HG02571 (cell line): ENCODE results near the gene ZPBP.
A peak's percentile ranks its signal among the peaks of the same experiment; 100 is the strongest.

Experiments used
- ATAC-seq: cut with Tn5 transposase; IDR thresholded peaks from one replicate; pipeline ENCODE4 v1.9.1; 2021; ENCODE audit warnings: mild to moderate bottlenecking, moderate library complexity; ENCODE audit not compliant: unreplicated experiment

ZPBP gene, protein sequence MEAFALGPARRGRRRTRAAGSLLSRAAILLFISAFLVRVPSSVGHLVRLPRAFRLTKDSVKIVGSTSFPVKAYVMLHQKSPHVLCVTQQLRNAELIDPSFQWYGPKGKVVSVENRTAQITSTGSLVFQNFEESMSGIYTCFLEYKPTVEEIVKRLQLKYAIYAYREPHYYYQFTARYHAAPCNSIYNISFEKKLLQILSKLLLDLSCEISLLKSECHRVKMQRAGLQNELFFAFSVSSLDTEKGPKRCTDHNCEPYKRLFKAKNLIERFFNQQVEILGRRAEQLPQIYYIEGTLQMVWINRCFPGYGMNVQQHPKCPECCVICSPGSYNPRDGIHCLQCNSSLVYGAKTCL

GRCh38 chr7:50092579-50093491 lies at the start of gene ZPBP:
TSS of gene ZPBP (minus strand) at chr7:50093246. CDS start at chr7:50093194, 52 bp downstream.
- peak; percentile 83 for ATAC-seq

- no peak for ATAC-seq
Measured at GRCh38 chr7:50142425-50143017, 49.5 kb upstream of the ZPBP start.

GRCh38 chr7:50141854-50142253 lies 48.8 kb upstream of the ZPBP start:
- no peak for ATAC-seq

DNA sequence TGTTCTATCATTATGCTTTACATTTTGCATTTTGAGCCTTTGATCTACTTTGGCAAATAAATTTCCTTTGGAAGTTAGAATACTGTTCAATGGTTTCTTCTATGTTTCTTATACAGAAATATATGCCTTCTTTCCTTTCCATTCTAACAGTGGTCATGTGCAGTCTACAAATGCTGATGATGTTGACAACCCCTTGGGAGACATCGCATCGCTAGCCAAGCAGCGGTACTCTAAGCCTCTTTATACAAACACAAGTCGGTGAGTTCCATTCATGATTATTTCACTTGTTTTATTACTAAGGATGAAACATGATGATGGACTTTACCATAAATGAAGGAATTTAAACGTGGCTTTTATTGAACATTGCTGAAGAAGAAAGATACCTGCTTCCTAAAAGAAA lies 48.1 kb upstream of the ZPBP start:
- ATAC-seq = no peak

DNA sequence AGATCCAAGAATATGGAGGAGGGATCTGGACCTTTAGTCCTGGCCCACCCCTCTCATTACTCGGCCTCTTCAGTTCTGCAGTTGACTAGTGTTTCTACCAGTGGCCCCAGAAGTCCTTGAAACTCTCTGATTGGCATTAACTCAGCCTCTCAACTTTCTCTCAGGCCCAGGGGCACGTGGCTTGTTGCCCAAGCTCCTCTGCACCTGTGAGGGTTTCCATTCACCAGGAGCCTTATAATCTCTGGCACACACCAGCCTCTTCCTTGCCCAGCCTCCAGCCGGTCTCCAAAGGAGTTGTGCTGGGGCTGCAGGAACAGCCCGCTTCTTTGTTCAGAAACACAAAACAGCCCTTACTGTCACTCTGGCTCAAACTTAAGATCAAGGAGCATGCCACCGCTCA lies 47.6 kb upstream of the ZPBP start:
- no peak for ATAC-seq

DNA sequence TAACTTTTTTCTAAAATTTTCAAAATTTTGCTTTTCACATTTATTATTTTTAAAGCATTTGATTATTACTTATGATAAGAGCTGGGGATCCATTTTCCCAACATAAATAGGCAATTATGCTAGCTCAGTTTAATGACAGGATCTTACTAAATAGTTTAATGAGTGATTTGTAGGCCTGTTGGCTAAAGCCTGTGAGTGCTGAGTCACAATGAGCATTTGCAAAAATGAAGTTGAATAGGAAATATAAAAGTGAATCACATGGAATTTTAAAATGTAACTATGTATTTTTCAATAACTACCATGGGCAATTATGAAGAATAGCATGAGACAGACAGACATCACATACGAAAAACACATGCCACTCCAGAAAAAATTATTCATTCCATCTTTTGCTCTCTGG lies 45.1 kb upstream of the ZPBP start:
- ATAC-seq = no peak

GRCh38 chr7:50125766-50126165 lies 32.7 kb upstream of the ZPBP start:
- ATAC-seq = no peak

DNA sequence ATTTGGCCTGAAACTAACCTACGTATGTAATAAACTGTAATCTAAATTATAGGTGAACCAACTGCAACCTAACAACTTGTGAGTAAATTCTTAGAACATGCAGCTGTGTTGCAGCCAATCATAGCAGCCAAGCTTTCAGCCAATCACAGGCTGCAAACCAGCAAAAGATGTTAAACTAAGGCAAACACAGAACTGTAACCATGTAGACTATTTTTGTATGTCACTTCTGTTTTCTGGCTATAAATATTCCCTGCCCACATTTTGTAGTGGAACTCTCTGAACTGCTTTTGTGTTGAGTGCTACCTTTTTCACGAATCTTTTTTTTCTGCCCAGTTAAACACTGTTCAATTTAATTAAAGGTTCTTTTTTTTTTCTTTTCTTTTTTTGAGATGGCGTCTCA lies 28.2 kb upstream of the ZPBP start:
- ATAC-seq = peak; percentile 75

GRCh38 chr7:50119815-50120637 lies 27.0 kb upstream of the ZPBP start:
- peak; percentile 58 for ATAC-seq

GRCh38 chr7:50112250-50112649 lies 19.2 kb upstream of the ZPBP start:
- ATAC-seq = no peak

DNA sequence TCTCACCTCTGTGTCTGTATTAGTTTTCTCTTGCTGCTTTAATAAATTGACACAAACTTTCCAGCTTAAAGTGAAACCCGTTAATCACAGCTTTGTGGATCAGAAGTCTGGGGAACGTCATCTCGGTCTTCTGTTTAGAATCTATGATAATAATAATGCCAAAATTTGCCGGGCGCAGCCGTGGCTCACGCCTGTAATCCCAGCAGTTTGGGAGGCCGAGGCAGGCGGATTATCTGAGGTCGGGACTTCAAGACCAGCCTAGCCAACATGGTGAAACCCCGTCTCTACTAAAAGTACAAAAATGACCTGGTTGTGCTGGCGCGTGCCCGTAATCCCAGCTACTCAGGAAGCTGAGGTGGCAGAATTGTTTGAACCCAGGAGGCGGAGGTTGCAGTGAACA lies 8.8 kb upstream of the ZPBP start:
- ATAC-seq = no peak

GRCh38 chr7:50095634-50096033 lies 2.6 kb upstream of the ZPBP start:
- no peak for ATAC-seq

DNA sequence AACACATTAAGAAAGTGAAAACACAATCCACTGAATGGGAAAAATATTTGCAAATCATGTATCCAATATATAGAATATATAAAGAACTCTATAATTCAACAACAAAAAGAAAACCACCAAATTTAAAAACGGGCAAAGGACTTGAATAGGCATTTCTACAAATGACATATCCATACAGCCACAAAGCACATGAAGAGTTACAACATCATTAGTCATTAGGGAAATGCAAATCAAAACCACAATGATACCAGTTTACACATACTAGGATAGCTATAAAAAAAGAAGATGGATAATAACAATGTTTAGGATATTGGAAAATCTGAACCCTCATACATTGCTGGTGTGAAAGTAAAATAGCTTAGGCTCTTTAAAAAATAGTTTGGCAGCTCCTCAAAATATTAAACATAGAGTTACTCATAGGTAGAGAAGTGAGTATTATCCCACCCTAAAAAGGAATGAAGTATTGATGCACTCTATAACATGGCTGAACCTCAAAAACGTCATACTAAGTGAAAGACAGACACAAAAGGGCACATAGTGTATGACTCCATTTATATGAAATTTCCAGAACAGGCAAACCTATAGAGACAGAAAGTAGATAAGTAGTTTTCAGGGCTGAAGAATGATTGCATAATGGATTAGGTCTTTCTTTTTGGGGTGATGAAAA lies 4.5 kb downstream of the ZPBP start:
- no peak for ATAC-seq

- no peak for ATAC-seq
Measured at GRCh38 chr7:50085344-50085743, 7.7 kb downstream of the ZPBP start.

GRCh38 chr7:50073093-50073492 lies 20.0 kb downstream of the ZPBP start:
- no peak for ATAC-seq

- no peak for ATAC-seq
Measured at GRCh38 chr7:50069613-50070012, 23.4 kb downstream of the ZPBP start.

DNA sequence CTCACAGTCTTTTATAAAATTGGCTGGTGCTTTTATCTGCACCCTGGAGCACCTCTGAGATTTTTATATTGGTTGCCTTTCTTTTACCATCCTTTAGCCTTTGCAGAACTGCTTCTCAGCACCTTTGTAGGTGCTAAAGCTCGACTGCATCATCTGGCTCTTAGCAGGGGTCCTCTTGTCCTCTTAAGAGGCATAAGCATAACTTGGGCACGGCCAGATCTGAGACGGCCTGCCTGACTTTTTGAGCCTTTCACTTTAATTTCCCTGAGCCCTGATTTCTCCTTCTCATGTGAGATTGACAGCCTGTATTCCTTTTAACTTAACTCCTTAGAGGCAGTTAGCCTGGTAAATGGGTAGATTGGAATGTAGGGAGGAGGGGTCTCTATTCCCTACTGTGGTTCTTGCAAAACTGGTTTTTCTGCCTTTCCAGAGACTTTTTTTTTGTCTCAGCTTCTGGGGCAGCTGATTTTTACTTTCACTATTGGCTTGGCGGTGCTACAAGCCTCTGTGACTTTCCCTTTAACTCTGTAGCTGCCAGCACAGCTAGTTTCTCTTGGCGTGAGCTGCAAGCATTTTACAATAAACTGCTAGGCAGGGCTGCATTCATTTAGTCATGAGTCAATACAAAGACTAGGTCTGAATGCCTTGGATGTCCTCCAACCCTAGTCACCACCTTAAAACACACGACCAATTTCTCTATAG lies 24.0 kb downstream of the ZPBP start:
- ATAC-seq = no peak

GRCh38 chr7:50068026-50068425 lies 25.0 kb downstream of the ZPBP start:
- no peak for ATAC-seq

GRCh38 chr7:50062951-50063350 lies 30.1 kb downstream of the ZPBP start:
- no peak for ATAC-seq

GRCh38 chr7:50056131-50056530 lies 36.9 kb downstream of the ZPBP start:
- no peak for ATAC-seq
